Measurements from ENCODE around the gene RAB33B. TPM values are rescaled to one million over a fixed set of nuclear protein-coding genes. Genes with fewer than 3 reads are reported as not detected.

The RAB33B gene
- total RNA-seq, 6 experiments from 2014 or later = 3.7 to 5.6 (median 4.8) TPM

DNA sequence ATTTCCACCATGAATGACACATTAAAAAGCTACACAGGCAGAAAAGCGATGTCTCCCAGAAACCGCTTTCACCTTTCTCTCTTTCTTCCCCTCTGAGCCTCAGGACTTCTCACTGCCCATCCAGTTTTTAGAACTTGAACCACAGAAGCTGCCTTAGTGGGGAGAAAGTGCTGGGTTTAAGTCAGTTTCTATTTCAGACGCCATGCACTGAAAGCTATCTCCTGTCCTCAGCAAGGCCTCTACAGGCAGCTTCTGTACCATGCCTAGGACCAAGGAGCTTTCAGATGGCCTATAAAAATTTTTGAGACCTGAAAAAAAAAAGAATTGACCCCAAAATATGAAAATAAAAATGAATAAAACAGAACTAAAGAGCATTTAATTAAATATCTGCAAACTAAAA, 34.5 kb downstream of the RAB33B start:
- TF ChIP-seq, protein P1, sequence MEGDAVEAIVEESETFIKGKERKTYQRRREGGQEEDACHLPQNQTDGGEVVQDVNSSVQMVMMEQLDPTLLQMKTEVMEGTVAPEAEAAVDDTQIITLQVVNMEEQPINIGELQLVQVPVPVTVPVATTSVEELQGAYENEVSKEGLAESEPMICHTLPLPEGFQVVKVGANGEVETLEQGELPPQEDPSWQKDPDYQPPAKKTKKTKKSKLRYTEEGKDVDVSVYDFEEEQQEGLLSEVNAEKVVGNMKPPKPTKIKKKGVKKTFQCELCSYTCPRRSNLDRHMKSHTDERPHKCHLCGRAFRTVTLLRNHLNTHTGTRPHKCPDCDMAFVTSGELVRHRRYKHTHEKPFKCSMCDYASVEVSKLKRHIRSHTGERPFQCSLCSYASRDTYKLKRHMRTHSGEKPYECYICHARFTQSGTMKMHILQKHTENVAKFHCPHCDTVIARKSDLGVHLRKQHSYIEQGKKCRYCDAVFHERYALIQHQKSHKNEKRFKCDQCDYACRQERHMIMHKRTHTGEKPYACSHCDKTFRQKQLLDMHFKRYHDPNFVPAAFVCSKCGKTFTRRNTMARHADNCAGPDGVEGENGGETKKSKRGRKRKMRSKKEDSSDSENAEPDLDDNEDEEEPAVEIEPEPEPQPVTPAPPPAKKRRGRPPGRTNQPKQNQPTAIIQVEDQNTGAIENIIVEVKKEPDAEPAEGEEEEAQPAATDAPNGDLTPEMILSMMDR (IDR thresholded peaks at IDR 0.05) = no peak
- no peaks in the 10 kb centered on the region; the same call in 1 of the 2 replicates for H3K27me3 Mint-ChIP-seq (ENCODE audit: insufficient read depth)
- H3K4me3 Mint-ChIP-seq = no peak overlapping the region
- H3K9me3 Mint-ChIP-seq = no peaks in the 10 kb centered on the region
- H3K27ac Mint-ChIP-seq = no peak overlapping the region
- no peak for DNase-seq
- no peaks in the 10 kb centered on the region for H3K36me3 Mint-ChIP-seq (ENCODE audit: low read depth)
- H3K4me1 Mint-ChIP-seq (ENCODE audit: low read depth) = peaks cover 19% of the 10 kb centered on the region

DNA sequence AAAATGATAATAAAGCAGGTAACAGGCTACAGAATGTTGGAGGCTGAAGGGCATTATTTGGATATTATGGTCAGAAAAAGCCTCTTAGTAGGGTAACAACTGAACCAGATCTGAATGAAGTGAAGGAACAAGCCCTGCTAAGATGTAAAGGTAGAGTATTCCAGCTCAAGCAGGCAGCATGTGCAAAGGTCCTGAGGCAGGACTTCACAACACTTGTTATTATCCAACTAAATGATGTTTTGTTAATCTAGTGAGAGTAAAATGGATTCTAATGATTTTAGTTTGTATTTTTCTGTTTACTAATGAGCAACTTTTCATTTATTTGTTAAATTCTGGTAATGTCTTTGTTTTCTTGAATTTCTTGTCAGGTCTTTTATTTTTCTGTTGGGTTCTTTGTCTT, 35.7 kb downstream of the RAB33B start:
- Mint-ChIP-seq H3K9me3 (no peaks in the 10 kb centered on the region), H3K27me3 (ENCODE audit: insufficient read depth) (no peaks in the 10 kb centered on the region; the same call in 1 of the 2 replicates), H3K4me3 (no peak overlapping the region), H3K36me3 (ENCODE audit: low read depth) (no peaks in the 10 kb centered on the region), H3K27ac (no peak overlapping the region), H3K4me1 (ENCODE audit: low read depth) (peaks cover 19% of the 10 kb centered on the region)
- DNase-seq = no peak
- TF ChIP-seq, protein P1 (IDR thresholded peaks at IDR 0.05) = no peak

GRCh38 chr4:139492429-139492828, 38.5 kb downstream of the RAB33B start:
- DNase-seq = no peak
- Mint-ChIP-seq H3K36me3 (ENCODE audit: low read depth) (no peaks in the 10 kb centered on the region), H3K27ac (no peak overlapping the region), H3K4me1 (ENCODE audit: low read depth) (peaks cover 10% of the 10 kb centered on the region), H3K9me3 (no peaks in the 10 kb centered on the region), H3K27me3 (ENCODE audit: insufficient read depth) (no peaks in the 10 kb centered on the region; the same call in 1 of the 2 replicates), H3K4me3 (no peak overlapping the region)
- TF ChIP-seq, protein P1 (IDR thresholded peaks at IDR 0.05) = no peak

GRCh38 chr4:139493176-139493575, 39.3 kb downstream of the RAB33B start:
- Mint-ChIP-seq H3K27me3 (ENCODE audit: insufficient read depth) (no peaks in the 10 kb centered on the region), H3K4me1 (ENCODE audit: low read depth) (peaks cover 6% of the 10 kb centered on the region), H3K27ac (no peak overlapping the region), H3K9me3 (no peaks in the 10 kb centered on the region), H3K4me3 (no peak overlapping the region), H3K36me3 (ENCODE audit: low read depth) (no peaks in the 10 kb centered on the region)
- TF ChIP-seq, protein P1 (IDR thresholded peaks at IDR 0.05) = no peak
- DNase-seq = no peak

DNA sequence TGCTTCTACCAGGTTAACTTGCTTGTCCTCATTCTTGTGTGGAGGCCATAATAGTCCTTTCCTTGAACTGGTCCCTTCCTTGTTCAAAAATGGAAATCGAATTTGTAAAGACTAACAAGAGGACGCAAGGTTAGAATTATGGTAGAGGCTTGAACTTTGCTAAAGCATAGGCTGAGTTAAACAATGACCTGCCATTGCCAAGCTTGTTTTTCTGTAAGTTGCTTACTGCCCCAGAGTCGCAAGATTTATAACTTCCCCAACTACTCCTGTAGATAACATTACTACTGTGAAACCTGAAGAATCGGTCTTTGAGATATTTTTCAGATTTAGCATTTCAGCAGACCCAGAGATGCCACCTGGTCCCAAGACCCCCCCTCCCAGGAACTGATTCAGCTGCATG, 45.3 kb downstream of the RAB33B start:
- no peak overlapping the region for H3K4me3 Mint-ChIP-seq
- TF ChIP-seq, protein P1 (IDR thresholded peaks at IDR 0.05) = no peak
- H3K27ac Mint-ChIP-seq = no peak overlapping the region
- no peak for DNase-seq
- no peaks in the 10 kb centered on the region for H3K9me3 Mint-ChIP-seq
- no peaks in the 10 kb centered on the region; the same call in 1 of the 2 replicates for H3K27me3 Mint-ChIP-seq (ENCODE audit: insufficient read depth)
- peaks cover 15% of the 10 kb centered on the region for H3K4me1 Mint-ChIP-seq (ENCODE audit: low read depth)
- H3K36me3 Mint-ChIP-seq (ENCODE audit: low read depth) = peaks cover 6% of the 10 kb centered on the region; the same call in 1 of the 2 replicates

- H3K4me1 Mint-ChIP-seq (ENCODE audit: low read depth) = peaks cover 15% of the 10 kb centered on the region
- no peaks in the 10 kb centered on the region for H3K9me3 Mint-ChIP-seq
- no peak overlapping the region for H3K27ac Mint-ChIP-seq
- no peak overlapping the region for H3K4me3 Mint-ChIP-seq
- no peak for DNase-seq
- peaks cover 2% of the 10 kb centered on the region; the same call in 1 of the 2 replicates for H3K27me3 Mint-ChIP-seq (ENCODE audit: insufficient read depth)
- peaks cover 15% of the 10 kb centered on the region; the same call in 1 of the 2 replicates for H3K36me3 Mint-ChIP-seq (ENCODE audit: low read depth)
- TF ChIP-seq, protein P1 (IDR thresholded peaks at IDR 0.05) = no peak
Observed at GRCh38 chr4:139501117-139501516, 47.2 kb downstream of the RAB33B start.
